H1 (cell line): Measurements from ENCODE around the gene ISOC2. TPM values are rescaled to one million over a fixed set of nuclear protein-coding genes. Genes with fewer than 3 reads are reported as not detected.
A peak's percentile ranks its signal among the peaks of the same experiment; 100 is the strongest.

ENCODE experiments used
- CTCF ChIA-PET: fragments of 300-600 bp; sonication (Branson Sonifier 250); formaldehyde crosslinking; loops from one replicate; lab custom pipeline; 2021; ENCODE audit not compliant: partially characterized antibody; lab: Charles Lee
- POLR2A ChIA-PET: fragments of 300-600 bp; sonication (Branson Sonifier 250); formaldehyde crosslinking; loops from one replicate; lab custom pipeline; 2021; ENCODE audit warnings: inconsistent platforms; ENCODE audit not compliant: partially characterized antibody; lab: Charles Lee
- DNase-seq, 2 experiments: peaks; one replicate each; pipeline versions ENCODE4 v3.0.0 to v3.0.0-alpha.2; 2010 to 2022; ENCODE audit warnings: low spot score in 2 of 2, low read depth in 1 of 2, mixed read lengths in 1 of 2
- FAIRE-seq: peaks from 2 replicates; lab custom pipeline; 2011; peaks lifted over from hg19 to GRCh38; lab: Jason Lieb, UNC
- H2AFZ ChIP-seq: 2 replicates; pipeline ENCODE4 v1.8.1; 2012; ENCODE audit warnings: low read length, inconsistent platforms
- H2AK5ac ChIP-seq: 2 replicates; pipeline ENCODE4 v1.6.1; 2013; ENCODE audit warnings: low read depth, low read length
- H2BK120ac ChIP-seq: replicated peaks from 2 replicates; pipeline ENCODE3; 2013; ENCODE audit warnings: low read depth, low read length, inconsistent platforms
- H2BK12ac ChIP-seq: 2 replicates; pipeline ENCODE4 v1.6.1; 2013; ENCODE audit warnings: low read depth, low read length
- H2BK15ac ChIP-seq: 2 replicates; pipeline ENCODE4 v1.6.1; 2013; ENCODE audit warnings: low read length
- H2BK20ac ChIP-seq: 2 replicates; pipeline ENCODE4 v1.6.1; 2013; ENCODE audit warnings: low read length
- H2BK5ac ChIP-seq: 2 replicates; pipeline ENCODE4 v1.6.1; 2013; ENCODE audit warnings: low read depth, low read length
- H3K14ac ChIP-seq: 2 replicates; pipeline ENCODE4 v1.6.1; 2013; ENCODE audit warnings: inconsistent platforms; ENCODE audit not compliant: insufficient read length
- H3K18ac ChIP-seq: 2 replicates; pipeline ENCODE4 v1.6.1; 2013; ENCODE audit warnings: low read length; ENCODE audit errors: extremely low read depth
- H3K23ac ChIP-seq: 2 replicates; pipeline ENCODE4 v1.6.1; 2013; ENCODE audit warnings: inconsistent platforms; ENCODE audit not compliant: insufficient read length
- H3K23me2 ChIP-seq: 2 replicates; pipeline ENCODE4 v1.6.1; 2013; ENCODE audit warnings: low read depth, low read length
- H3K27ac ChIP-seq: 2 replicates; pipeline ENCODE4 v1.6.1; 2011; ENCODE audit warnings: low read depth, low read length, inconsistent platforms
- H3K27me3 ChIP-seq, 4 experiments: replicated peaks in 1 of 4; 1 replicate in 1 of 4; 2 replicates in 3 of 4; pipeline versions ENCODE4 v1.6.1 to v1.8.1; 2011 to 2013; ENCODE audit warnings: low read length in 3 of 4, mild to moderate bottlenecking in 3 of 4, inconsistent platforms in 2 of 4, mixed read lengths in 2 of 4, moderate library complexity in 1 of 4; ENCODE audit not compliant: control insufficient read depth in 3 of 4, insufficient read depth in 3 of 4; ENCODE audit errors: extremely low read depth in 1 of 4
- H3K36me3 ChIP-seq, 4 experiments: 2 replicates each; pipeline versions ENCODE4 v1.6.1 to v1.8.1; 2011 to 2013; ENCODE audit warnings: mild to moderate bottlenecking in 4 of 4, low read length in 3 of 4, moderate library complexity in 2 of 4, control low read depth in 1 of 4, inconsistent platforms in 1 of 4; ENCODE audit not compliant: insufficient read depth in 4 of 4, control insufficient read depth in 2 of 4
- H3K4ac ChIP-seq: replicated peaks from 2 replicates; pipeline ENCODE3; 2013; ENCODE audit warnings: low read length, low read depth, mixed read lengths, inconsistent platforms; ENCODE audit not compliant: insufficient read length
- H3K4me1 ChIP-seq, 4 experiments: replicated peaks in 1 of 4; 1 replicate in 1 of 4; 2 replicates in 3 of 4; pipeline versions ENCODE4 v1.6.1 to v1.8.1; 2011 to 2013; ENCODE audit warnings: low read length in 3 of 4, inconsistent platforms in 2 of 4, mixed read lengths in 1 of 4; ENCODE audit not compliant: insufficient read depth in 4 of 4, control insufficient read depth in 3 of 4
- H3K4me2 ChIP-seq, 2 experiments: 2 replicates each; pipeline versions ENCODE4 v1.6.1 to v1.8.1; 2011 to 2013; ENCODE audit warnings: low read depth in 2 of 2, low read length in 2 of 2, control low read depth in 1 of 2, inconsistent platforms in 1 of 2, mild to moderate bottlenecking in 1 of 2; ENCODE audit not compliant: insufficient read depth in 1 of 2
- H3K4me3 ChIP-seq, 4 experiments: fragments of 200-600, 300-600 bp in 1 of 4; sonication (generic), shearing (Covaris generic), sonication (Bioruptor Twin) in 1 of 4; 2 replicates each; pipeline versions ENCODE4 v1.5.1 to v1.8.1; 2011 to 2016; ENCODE audit warnings: low read length in 4 of 4, low read depth in 3 of 4, control low read depth in 2 of 4, inconsistent platforms in 2 of 4, mild to moderate bottlenecking in 2 of 4, mixed read lengths in 1 of 4, moderate library complexity in 1 of 4; ENCODE audit not compliant: insufficient read depth in 2 of 4; ENCODE audit errors: extremely low read depth in 1 of 4
- H3K56ac ChIP-seq: replicated peaks from 2 replicates; pipeline ENCODE3; 2013; ENCODE audit warnings: low read depth, mild to moderate bottlenecking, mixed read lengths, low read length, inconsistent platforms; ENCODE audit not compliant: insufficient read length
- H3K79me1 ChIP-seq: 2 replicates; pipeline ENCODE4 v1.6.1; 2013; ENCODE audit warnings: low read depth, low read length, control low read depth
- H3K79me2 ChIP-seq, 2 experiments: 2 replicates each; pipeline versions ENCODE4 v1.6.1 to v1.8.1; 2012 to 2013; ENCODE audit warnings: low read length in 2 of 2, mild to moderate bottlenecking in 2 of 2, inconsistent platforms in 1 of 2; ENCODE audit not compliant: insufficient read depth in 2 of 2, control insufficient read depth in 1 of 2
- H3K9ac ChIP-seq, 4 experiments: replicated peaks in 1 of 4; 1 replicate in 1 of 4; 2 replicates in 3 of 4; pipeline versions ENCODE4 v1.6.1 to v1.8.1; 2011 to 2013; ENCODE audit warnings: low read depth in 3 of 4, low read length in 3 of 4, control low read depth in 2 of 4, mild to moderate bottlenecking in 2 of 4, moderate library complexity in 2 of 4, inconsistent platforms in 1 of 4; ENCODE audit errors: extremely low read depth in 1 of 4
- H3K9me3 ChIP-seq, 2 experiments: 2 replicates each; pipeline versions ENCODE4 v1.6.1 to v1.8.1; 2012 to 2013; ENCODE audit warnings: mild to moderate bottlenecking in 2 of 2, moderate library complexity in 2 of 2, control low read depth in 1 of 2, inconsistent platforms in 1 of 2, low read depth in 1 of 2, low read length in 1 of 2, mixed read lengths in 1 of 2; ENCODE audit not compliant: insufficient read depth in 2 of 2
- H4K20me1 ChIP-seq, 2 experiments: replicated peaks in 1 of 2; 2 replicates each; pipeline versions ENCODE3 to v1.8.1; 2011 to 2013; ENCODE audit warnings: inconsistent platforms in 2 of 2, low read length in 2 of 2, mild to moderate bottlenecking in 1 of 2; ENCODE audit not compliant: insufficient read depth in 2 of 2, control insufficient read depth in 1 of 2
- H4K5ac ChIP-seq: 2 replicates; pipeline ENCODE4 v1.6.1; 2013; ENCODE audit warnings: low read length, low read depth, mixed read lengths, inconsistent platforms; ENCODE audit not compliant: insufficient read length
- H4K8ac ChIP-seq: 2 replicates; pipeline ENCODE4 v1.8.0; 2013; ENCODE audit warnings: mild to moderate bottlenecking, moderate library complexity, low read length, inconsistent platforms; ENCODE audit not compliant: insufficient read depth; ENCODE audit errors: extremely low read depth
- H4K91ac ChIP-seq: replicated peaks from 2 replicates; pipeline ENCODE3; 2013; ENCODE audit warnings: low read length, mixed read lengths, inconsistent platforms; ENCODE audit not compliant: insufficient read length
- CHD1 ChIP-seq: IDR thresholded peaks from 2 replicates; pipeline ENCODE4 v1.6.1; 2012; ENCODE audit warnings: low read depth, low read length, improper control_type of control experiment
- CREB1 ChIP-seq: IDR thresholded peaks from 2 replicates; pipeline ENCODE4 v1.6.1; 2012; ENCODE audit warnings: inconsistent platforms
- HDAC2 ChIP-seq, 2 experiments: fragments of 300-600 bp in 1 of 2; sonication (generic) in 1 of 2; IDR thresholded peaks; 2 replicates each; pipeline ENCODE4 v1.6.1; 2011 to 2012; ENCODE audit warnings: low read depth in 2 of 2, low read length in 2 of 2, mild to moderate bottlenecking in 2 of 2, moderate library complexity in 2 of 2, borderline replicate concordance in 1 of 2, inconsistent platforms in 1 of 2
- JUN ChIP-seq: IDR thresholded peaks from 2 replicates; pipeline ENCODE4 v1.6.1; 2011; ENCODE audit warnings: low read depth, mild to moderate bottlenecking, improper control_type of control experiment, low read length
- MAFK ChIP-seq: IDR thresholded peaks from 2 replicates; pipeline ENCODE4 v1.6.1; 2012; ENCODE audit warnings: low read depth, mild to moderate bottlenecking, improper control_type of control experiment, low read length
- POU5F1 ChIP-seq: IDR thresholded peaks from 2 replicates; pipeline ENCODE4 v1.6.1; 2011; ENCODE audit warnings: low read depth, mild to moderate bottlenecking, low read length, moderate library complexity
- RBBP5 ChIP-seq: IDR thresholded peaks from 2 replicates; pipeline ENCODE4 v1.7.1; 2012; ENCODE audit warnings: low read depth, mild to moderate bottlenecking, inconsistent platforms, low read length, moderate library complexity, borderline replicate concordance
- RFX5 ChIP-seq: IDR thresholded peaks from 2 replicates; pipeline ENCODE4 v1.6.1; 2011; ENCODE audit warnings: low read depth, low read length, improper control_type of control experiment, borderline replicate concordance
- RNF2 ChIP-seq: fragments of 200-900, 300-1000 bp; sonication (generic); IDR thresholded peaks from 2 replicates; pipeline ENCODE4 v1.7.1; 2016; ENCODE audit warnings: borderline replicate concordance, low read depth, mild to moderate bottlenecking, antibody characterized with exemption, low read length; ENCODE audit not compliant: poor library complexity, severe bottlenecking; ENCODE audit errors: missing control alignments
- SRF ChIP-seq: IDR thresholded peaks from 2 replicates; pipeline ENCODE4 v1.6.1; 2011; ENCODE audit warnings: mild to moderate bottlenecking, low read depth, low read length, moderate library complexity
- SUZ12 ChIP-seq: fragments of 200-600 bp; sonication (generic); IDR thresholded peaks from 2 replicates; pipeline ENCODE4 v1.6.1; 2012; ENCODE audit warnings: mild to moderate bottlenecking, inconsistent platforms, low read length, moderate library complexity, mixed read lengths
- TAF1 ChIP-seq: IDR thresholded peaks from 2 replicates; pipeline ENCODE4 v1.6.1; 2011; ENCODE audit warnings: mild to moderate bottlenecking, low read depth, low read length
- TCF12 ChIP-seq: IDR thresholded peaks from 2 replicates; pipeline ENCODE4 v1.6.1; 2011; ENCODE audit warnings: low read depth, mild to moderate bottlenecking, low read length
- ZNF274 ChIP-seq: IDR thresholded peaks from 2 replicates; pipeline ENCODE4 v1.7.0; 2012; ENCODE audit warnings: low read length, borderline replicate concordance; ENCODE audit errors: extremely low read depth
- WGBS, 2 experiments: shearing (Covaris generic) in 1 of 2; methylation state at CpG; one replicate each; pipeline versions ENCODE4 v1.1.6 to v1.1.7; 2013 to 2015; ENCODE audit warnings: low lambda C conversion rate in 2 of 2, mixed read lengths in 2 of 2, inconsistent platforms in 1 of 2, low coverage in 1 of 2, missing lambda C conversion rate in 1 of 2; ENCODE audit not compliant: insufficient replicate concordance in 2 of 2, insufficient coverage in 1 of 2, insufficient read length in 1 of 2; ENCODE audit errors: extremely low coverage in 1 of 2, missing lambda C conversion rate in 1 of 2; 5-methylcytosine and 5-hydroxymethylcytosine counted together
- polyA plus RNA-seq, 7 experiments: library from polyadenylated mRNA; depleted of rRNA in 3 of 7; stranded (reverse) in 5 of 7; unstranded in 2 of 7; fragments of >200 nt in 5 of 7; fragments of 200-250 nt in 2 of 7; gene quantifications; 1 replicate in 5 of 7; 2 replicates in 1 of 7; 4 replicates in 1 of 7; pipeline versions ENCODE4 v1.2.1 to v1.2.3, GENCODE V29; 2011 to 2013; ENCODE audit warnings: missing spikeins in 2 of 7, mixed read lengths in 2 of 7
- total RNA-seq: library from RNA; stranded (reverse); fragmentation: NEBNext Ultra II Directional; extraction: Animal tissue kit (Norgen Biotek cat#: 25700); gene quantifications from 2 replicates; pipeline ENCODE4 v1.2.1, GENCODE V29; 2021

Gene ISOC2
- total and polyA plus RNA-seq, 2 of the 8 experiments (the other 6 are each of a cell fraction or from before 2014, with no cell fraction given), result 96.9 to 152 TPM

- Histone ChIP-seq H3K56ac (no peak overlapping the region), H3K79me2 (no peaks in the 10 kb centered on the region), H3K27ac (no peak overlapping the region), H3K9me3 (no peaks in the 10 kb centered on the region), H4K20me1 (no peaks in the 10 kb centered on the region), H3K27me3 (no peaks in the 10 kb centered on the region; a peak in 1 of 7 replicates), H4K5ac (no peak overlapping the region), H2BK5ac (no peak overlapping the region), H2BK15ac (peak overlapping the region; percentile 100; the same call in 1 of the 2 replicates), H2BK20ac (peak overlapping the region; percentile 89; the same call in 1 of the 2 replicates), H3K79me1 (no peaks in the 10 kb centered on the region), H2BK12ac (0 out of 2 replicates have a peak overlapping the region, but pooled peaks have one; percentile 95), H3K23ac (no peak overlapping the region), H3K9ac (no peak overlapping the region; a peak in 1 of 7 replicates), H3K4me1 (peaks cover 3 to 23% (median 14%) of the 10 kb centered on the region in 4 experiments), H3K18ac (no peak overlapping the region), H4K8ac (no peak overlapping the region), H2BK120ac (no peak overlapping the region), H3K4me3 (no peak overlapping the region), H4K91ac (no peak overlapping the region), H3K36me3 (no peaks in the 10 kb centered on the region), H3K4ac (no peak overlapping the region), H3K14ac (no peak overlapping the region), H2AK5ac (no peak overlapping the region; the same call in 1 of the 2 replicates), H2AFZ (no peak overlapping the region), H3K23me2 (peaks cover 1% of the 10 kb centered on the region; the same call in 1 of the 2 replicates), H3K4me2 (no peak overlapping the region)
- POLR2A ChIA-PET, result interaction anchor here (1.1 to 2.6 kb wide), 5 partner anchors 10 to 132 kb away, joined by 3 to 7 read pairs (median 6); partner anchors contain the start of genes NAT14 and ZNF628
- FAIRE-seq (no peak), DNase-seq (no peak)
- 98% methylated on average over 4 of the region's 4 CpGs; no CpG with 5 or more reads in 1 of the 2 experiments for WGBS, 2 experiments
- CTCF ChIA-PET, result interaction anchor here (0.6 to 3.6 kb wide), 16 partner anchors 12 to 211 kb away, joined by 3 to 31 read pairs (median 7); partner anchors contain the start of genes NAT14, ZNF579, ZNF628 and ZNF865
- TF ChIP-seq CREB1 (no peak), CHD1 (no peak), RFX5 (no peak), SUZ12 (no peak), TAF1 (no peak), SRF (no peak), ZNF274 (no peak), MAFK (no peak), HDAC2 (IDR thresholded peaks at IDR 0.05; ENCODE audit: borderline replicate concordance in 1 of 2, low read depth in 2 of 2, low read length in 2 of 2) (no peak), TCF12 (no peak), JUN (no peak), RBBP5 (no peak), RNF2 (no peak), POU5F1 (no peak)
Observed at GRCh38 chr19:55466241-55466614, 4.8 kb upstream of the ISOC2 start.
